Colonic mucosa (tissue), 4 donors: Measurements from ENCODE around the gene SNCAIP. TPM values are rescaled to one million over a fixed set of nuclear protein-coding genes. Genes with fewer than 3 reads are reported as not detected.

ENCODE experiments used
- DNase-seq: peaks from one replicate; pipeline ENCODE4 v3.0.0-alpha.2; 2020
- H3K27ac ChIP-seq: fragments of 200-600 bp; one replicate; pipeline ENCODE4 v1.8.0; 2021
- H3K27me3 ChIP-seq: fragments of 200-600 bp; one replicate; pipeline ENCODE4 v1.8.0; 2021
- H3K36me3 ChIP-seq: fragments of 200-600 bp; one replicate; pipeline ENCODE4 v1.8.0; 2021
- H3K4me1 ChIP-seq: fragments of 200-600 bp; one replicate; pipeline ENCODE4 v1.8.0; 2021; ENCODE audit warnings: mild to moderate bottlenecking
- H3K4me3 ChIP-seq: fragments of 200-600 bp; one replicate; pipeline ENCODE4 v1.8.0; 2021
- H3K9ac ChIP-seq, 2 donors: one replicate each; pipeline ENCODE4 v1.7.0; 2013; ENCODE audit warnings: control low read depth in 2 of 2, low read depth in 2 of 2, low read length in 2 of 2
- H3K9me3 ChIP-seq: fragments of 200-600 bp; one replicate; pipeline ENCODE4 v1.8.0; 2021
- intact Hi-C: fragments of 100-400 bp; cut with DNase I; formaldehyde crosslinking; loops from one replicate; pipeline ENCODE4 v1.14.1; 2022
- total RNA-seq, 2 donors: library from RNA; stranded (reverse); fragmentation: NEBNext Ultra II Directional in 1 of 2; extraction: Animal tissue kit (Norgen Biotek cat#: 25700) in 1 of 2; gene quantifications; one replicate each; pipeline ENCODE4 v1.2.1, GENCODE V29; 2021
- TF ChIP-seq, protein P1 (sequence below): fragments of 200-600 bp; IDR thresholded peaks from one replicate; pipeline ENCODE4 v1.8.0; 2022; ENCODE audit warnings: antibody characterized with exemption, mild to moderate bottlenecking
- donor health status: healthy.
- donor health status: DM: no; HTN: no; CAD: no.
- donor health status: DM: no; HTN: no; CAD: no.

Gene SNCAIP
- total RNA-seq, 2 donors from 2014 or later: 0.84 to 1.3 TPM

DNA sequence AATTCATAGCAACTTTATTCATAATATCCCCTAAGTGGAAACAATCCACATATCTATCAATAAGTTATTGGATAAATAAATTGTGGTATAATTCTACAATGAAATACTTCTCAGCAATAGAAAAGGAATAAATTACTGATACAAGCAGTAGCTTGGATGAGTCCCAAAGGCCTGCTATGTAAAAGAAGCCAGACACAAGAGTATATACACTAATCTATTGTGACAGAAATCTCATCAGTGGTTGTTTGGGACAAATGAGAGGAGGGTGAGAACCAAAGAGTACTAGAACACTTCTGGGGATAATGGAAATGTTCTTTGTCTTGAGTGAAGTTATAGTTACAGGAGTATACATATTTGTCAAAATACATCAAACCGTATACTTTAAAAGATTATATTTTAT, 119.3 kb downstream of the SNCAIP start:
- no peaks in the 10 kb centered on the region for H3K4me1 ChIP-seq
- no peaks in the 10 kb centered on the region for H3K36me3 ChIP-seq
- H3K27ac ChIP-seq: no peak overlapping the region
- TF ChIP-seq, protein P1, sequence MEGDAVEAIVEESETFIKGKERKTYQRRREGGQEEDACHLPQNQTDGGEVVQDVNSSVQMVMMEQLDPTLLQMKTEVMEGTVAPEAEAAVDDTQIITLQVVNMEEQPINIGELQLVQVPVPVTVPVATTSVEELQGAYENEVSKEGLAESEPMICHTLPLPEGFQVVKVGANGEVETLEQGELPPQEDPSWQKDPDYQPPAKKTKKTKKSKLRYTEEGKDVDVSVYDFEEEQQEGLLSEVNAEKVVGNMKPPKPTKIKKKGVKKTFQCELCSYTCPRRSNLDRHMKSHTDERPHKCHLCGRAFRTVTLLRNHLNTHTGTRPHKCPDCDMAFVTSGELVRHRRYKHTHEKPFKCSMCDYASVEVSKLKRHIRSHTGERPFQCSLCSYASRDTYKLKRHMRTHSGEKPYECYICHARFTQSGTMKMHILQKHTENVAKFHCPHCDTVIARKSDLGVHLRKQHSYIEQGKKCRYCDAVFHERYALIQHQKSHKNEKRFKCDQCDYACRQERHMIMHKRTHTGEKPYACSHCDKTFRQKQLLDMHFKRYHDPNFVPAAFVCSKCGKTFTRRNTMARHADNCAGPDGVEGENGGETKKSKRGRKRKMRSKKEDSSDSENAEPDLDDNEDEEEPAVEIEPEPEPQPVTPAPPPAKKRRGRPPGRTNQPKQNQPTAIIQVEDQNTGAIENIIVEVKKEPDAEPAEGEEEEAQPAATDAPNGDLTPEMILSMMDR: no peak
- no peak overlapping the region for H3K4me3 ChIP-seq
- no peak for DNase-seq
- no peaks in the 10 kb centered on the region for H3K9me3 ChIP-seq
- no peaks in the 10 kb centered on the region for H3K27me3 ChIP-seq
- H3K9ac ChIP-seq: no peak overlapping the region
- intact Hi-C loops: no loop called here

DNA sequence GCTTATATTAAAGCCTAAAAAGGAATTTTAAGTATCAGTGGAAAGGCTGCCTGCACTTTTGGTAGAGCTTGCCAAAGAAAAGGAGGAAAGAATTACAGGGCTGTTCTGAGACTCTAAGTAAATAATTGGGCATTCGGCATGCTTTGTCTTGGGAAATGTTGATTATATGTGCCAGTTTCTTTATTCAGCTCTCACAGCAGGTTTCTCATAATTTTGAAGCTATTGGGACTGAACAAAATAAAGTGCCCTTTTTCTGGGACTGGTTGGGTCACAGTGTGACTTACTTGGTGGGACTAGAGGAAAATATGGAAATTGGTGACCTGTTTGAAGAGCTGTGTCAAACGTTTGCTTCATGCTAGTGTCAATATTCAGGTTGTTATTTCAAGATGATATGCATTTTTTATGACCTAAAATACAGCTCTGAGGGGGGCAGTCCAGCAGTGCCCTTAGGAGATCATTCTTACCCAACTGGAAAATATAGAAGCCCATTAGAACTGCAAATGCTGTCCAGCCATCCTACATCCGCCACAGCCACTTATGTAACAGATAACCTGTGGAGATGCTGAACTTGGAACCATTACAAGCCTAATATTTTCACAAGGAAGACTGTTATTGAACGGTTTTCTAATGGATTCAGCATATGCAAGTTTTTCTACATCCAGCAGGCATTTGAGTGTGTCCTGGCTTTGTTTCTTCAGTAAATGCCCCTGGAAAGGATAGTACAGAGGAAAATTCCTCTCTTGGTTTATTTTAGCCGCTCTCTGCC, 122.4 kb downstream of the SNCAIP start:
- H3K4me3 ChIP-seq: no peak overlapping the region
- no peak overlapping the region for H3K9ac ChIP-seq
- H3K9me3 ChIP-seq: no peaks in the 10 kb centered on the region
- H3K27me3 ChIP-seq: no peaks in the 10 kb centered on the region
- H3K4me1 ChIP-seq: no peaks in the 10 kb centered on the region
- H3K27ac ChIP-seq: no peak overlapping the region
- intact Hi-C loops: no loop called here
- DNase-seq: no peak
- no peaks in the 10 kb centered on the region for H3K36me3 ChIP-seq
- TF ChIP-seq, protein P1: no peak

DNA sequence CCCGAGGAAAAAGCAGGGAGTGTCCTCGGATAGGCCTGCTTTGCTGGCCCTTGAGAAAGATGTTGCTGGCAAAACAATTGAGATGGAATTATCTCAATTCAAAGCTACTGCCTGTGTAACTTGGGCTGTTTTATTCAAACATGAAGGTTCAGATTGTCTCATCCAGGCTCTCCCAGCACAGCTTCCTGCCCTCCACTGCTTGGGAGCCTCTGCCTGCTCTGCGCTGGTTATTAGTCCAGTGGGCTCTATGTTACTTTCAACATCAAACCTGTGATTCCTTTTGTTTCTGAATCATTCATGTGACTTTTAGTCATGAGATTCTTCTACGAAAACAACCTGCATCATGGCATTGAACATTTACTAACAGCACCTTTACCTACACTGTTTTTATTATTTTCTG, 123.2 kb downstream of the SNCAIP start:
- no peaks in the 10 kb centered on the region for H3K9me3 ChIP-seq

DNA sequence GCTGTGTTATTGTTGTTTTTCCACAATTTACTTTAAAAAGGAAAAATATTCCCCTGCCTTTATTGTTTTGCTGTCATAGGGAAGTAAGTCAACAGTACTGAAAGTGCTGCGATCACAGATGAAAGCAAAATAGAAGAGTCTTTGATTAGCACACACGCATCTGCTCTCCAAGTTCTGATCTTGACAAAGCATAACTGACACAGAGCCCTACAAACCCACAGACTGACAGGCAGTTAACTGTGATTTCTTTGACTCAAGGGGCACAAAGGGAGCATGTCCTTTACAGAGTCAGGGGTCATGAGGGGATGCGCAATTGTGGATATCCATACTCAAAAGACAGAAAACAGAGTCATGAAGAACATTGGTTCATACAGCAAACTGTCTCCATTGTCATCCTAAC, 123.7 kb downstream of the SNCAIP start:
- no peaks in the 10 kb centered on the region for H3K36me3 ChIP-seq
- no peaks in the 10 kb centered on the region for H3K9me3 ChIP-seq
- H3K27me3 ChIP-seq: no peaks in the 10 kb centered on the region
- H3K9ac ChIP-seq: no peak overlapping the region
- intact Hi-C loops: no loop called here
- DNase-seq: no peak
- H3K27ac ChIP-seq: no peak overlapping the region
- H3K4me3 ChIP-seq: no peak overlapping the region
- H3K4me1 ChIP-seq: no peaks in the 10 kb centered on the region
- TF ChIP-seq, protein P1: no peak

More for the DNA sequence above, 123.2 kb downstream of the SNCAIP start:
- H3K4me1 ChIP-seq: no peaks in the 10 kb centered on the region
- no peaks in the 10 kb centered on the region for H3K36me3 ChIP-seq
- intact Hi-C loops: no loop called here
- H3K27ac ChIP-seq: no peak overlapping the region
- no peaks in the 10 kb centered on the region for H3K27me3 ChIP-seq
- no peak overlapping the region for H3K4me3 ChIP-seq
- no peak overlapping the region for H3K9ac ChIP-seq
- TF ChIP-seq, protein P1: no peak
- no peak for DNase-seq

DNA sequence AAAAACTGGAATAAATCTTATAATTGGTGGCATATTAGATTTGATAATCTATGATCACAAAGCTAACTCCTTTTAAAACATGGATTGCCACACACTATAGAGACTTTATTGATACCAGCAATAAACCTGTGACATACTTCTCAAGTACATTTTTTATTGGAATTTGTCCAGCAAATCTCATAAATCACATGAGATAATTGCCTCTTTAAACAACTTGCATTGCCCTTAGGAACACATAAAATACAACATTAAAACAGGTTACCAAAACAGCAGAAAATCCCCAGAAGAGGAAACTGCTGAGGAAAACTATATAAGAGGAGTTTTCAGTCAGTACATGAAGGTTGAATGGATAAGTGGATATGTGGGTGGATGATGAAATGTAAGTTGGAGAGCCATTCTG, 124.6 kb downstream of the SNCAIP start:
- intact Hi-C loops: no loop called here

More for the DNA sequence above, 124.6 kb downstream of the SNCAIP start:
- Histone ChIP-seq H3K4me1 (no peaks in the 10 kb centered on the region), H3K9ac (no peak overlapping the region), H3K36me3 (no peaks in the 10 kb centered on the region), H3K4me3 (no peak overlapping the region), H3K27ac (no peak overlapping the region), H3K27me3 (no peaks in the 10 kb centered on the region), H3K9me3 (no peaks in the 10 kb centered on the region)
- no peak for DNase-seq
- TF ChIP-seq, protein P1: no peak
